ENCODE results near the gene ARHGDIB.

ARHGDIB gene

DNA sequence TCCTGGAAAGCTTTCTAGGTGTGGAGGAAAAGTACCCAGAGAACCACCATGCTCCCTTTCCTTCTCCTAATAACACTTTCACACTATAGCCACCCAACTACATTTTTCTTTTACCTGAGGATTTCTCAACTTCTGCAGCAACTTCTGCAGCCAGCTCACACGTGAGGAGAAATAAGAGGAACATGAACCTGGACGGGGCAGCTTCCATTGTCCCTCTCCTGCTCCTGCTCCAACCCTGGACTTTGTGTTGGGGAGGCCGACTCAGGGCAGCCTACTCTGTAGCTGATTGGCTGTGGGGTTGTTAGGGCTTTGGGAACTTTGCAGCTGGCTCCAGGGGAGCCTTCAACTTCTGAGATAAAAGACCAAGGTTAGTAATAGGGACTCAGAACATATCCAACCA, 23.1 kb downstream of the ARHGDIB start, which contains the start of gene ERP27:
Gene ERP27, minus strand, starts transcription at position 237 of the 400 bp plus-strand sequence. Its CDS starts 29 bp downstream, at position 208.
- H3K4me3 ChIP-seq (ENCODE audit: low read depth in 1 of 2, low read length in 1 of 2) = no peak within 1 kb of the TSS
- no peaks in the 10 kb centered on the region for H3K9me3 ChIP-seq
- peaks cover 18 to 21% of the 10 kb centered on the region in 2 experiments for H3K4me1 ChIP-seq (ENCODE audit: control insufficient read depth in 1 of 2, insufficient read depth in 1 of 2, low read depth in 1 of 2, low read length in 1 of 2)
- H3K27me3 ChIP-seq = no peaks in the 10 kb centered on the region
- peaks cover 64% of the 10 kb centered on the region for H3K36me3 ChIP-seq
- peak within 1 kb of the TSS; percentile 68 for H3K27ac ChIP-seq
- TF ChIP-seq CTCF (IDR thresholded peaks at IDR 0.05) = no peak

GRCh38 chr12:14937689-14938088, 23.7 kb downstream of the ARHGDIB start:
- H3K27me3 ChIP-seq = no peaks in the 10 kb centered on the region
- H3K27ac ChIP-seq = peak overlapping the region; percentile 57
- peaks cover 18 to 21% of the 10 kb centered on the region in 2 experiments for H3K4me1 ChIP-seq (ENCODE audit: control insufficient read depth in 1 of 2, insufficient read depth in 1 of 2, low read depth in 1 of 2, low read length in 1 of 2)
- H3K4me3 ChIP-seq (ENCODE audit: low read depth in 1 of 2, low read length in 1 of 2) = no peak overlapping the region
- H3K36me3 ChIP-seq = peaks cover 63% of the 10 kb centered on the region
- peak; percentile 26 for TF ChIP-seq CTCF (IDR thresholded peaks at IDR 0.05)
- no peaks in the 10 kb centered on the region for H3K9me3 ChIP-seq

GRCh38 chr12:14937014-14937413, 24.4 kb downstream of the ARHGDIB start:
- no peak overlapping the region for H3K4me3 ChIP-seq (ENCODE audit: low read depth in 1 of 2, low read length in 1 of 2)
- no peaks in the 10 kb centered on the region for H3K9me3 ChIP-seq
- peaks cover 63% of the 10 kb centered on the region for H3K36me3 ChIP-seq
- no peaks in the 10 kb centered on the region for H3K27me3 ChIP-seq
- TF ChIP-seq CTCF (IDR thresholded peaks at IDR 0.05) = no peak
- no peak overlapping the region for H3K27ac ChIP-seq
- H3K4me1 ChIP-seq (ENCODE audit: control insufficient read depth in 1 of 2, insufficient read depth in 1 of 2, low read depth in 1 of 2, low read length in 1 of 2) = peaks cover 18 to 21% of the 10 kb centered on the region in 2 experiments

DNA sequence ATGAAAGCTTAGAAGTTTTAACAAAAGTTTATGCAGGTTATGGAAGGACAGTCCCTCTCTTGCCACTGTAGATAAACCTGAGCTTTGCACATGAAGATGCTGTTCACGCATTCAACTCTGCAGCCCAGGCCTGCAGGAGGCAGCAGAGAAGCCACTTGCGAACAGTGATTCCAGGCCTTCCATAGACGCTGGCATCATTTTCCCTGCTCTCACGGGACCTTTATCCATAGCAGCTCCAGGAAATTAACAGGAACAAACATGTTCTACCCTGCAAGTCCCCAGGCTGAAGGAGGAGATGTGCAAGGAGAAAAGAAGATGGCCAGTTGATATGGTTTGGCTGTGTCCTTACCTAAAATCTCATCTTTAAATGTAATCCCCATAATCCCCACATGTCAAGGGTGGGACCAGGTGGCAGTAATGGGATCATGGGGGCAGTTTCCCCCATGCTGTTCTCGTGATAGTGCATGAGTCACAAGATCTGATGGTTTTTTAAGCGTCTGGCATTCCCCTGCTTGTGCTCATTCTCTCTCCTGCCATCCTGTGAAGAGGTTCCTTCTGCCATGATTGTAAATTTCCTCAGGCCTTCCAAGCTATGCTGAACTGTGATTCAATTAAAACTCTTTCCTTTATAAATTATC, 25.1 kb downstream of the ARHGDIB start:
- H3K4me3 ChIP-seq (ENCODE audit: low read depth in 1 of 2, low read length in 1 of 2) = no peak overlapping the region
- no peaks in the 10 kb centered on the region for H3K9me3 ChIP-seq
- H3K4me1 ChIP-seq (ENCODE audit: control insufficient read depth in 1 of 2, insufficient read depth in 1 of 2, low read depth in 1 of 2, low read length in 1 of 2) = peaks cover 18 to 21% of the 10 kb centered on the region in 2 experiments
- peaks cover 63% of the 10 kb centered on the region for H3K36me3 ChIP-seq
- no peak for TF ChIP-seq CTCF (IDR thresholded peaks at IDR 0.05)
- H3K27me3 ChIP-seq = no peaks in the 10 kb centered on the region
- no peak overlapping the region for H3K27ac ChIP-seq

DNA sequence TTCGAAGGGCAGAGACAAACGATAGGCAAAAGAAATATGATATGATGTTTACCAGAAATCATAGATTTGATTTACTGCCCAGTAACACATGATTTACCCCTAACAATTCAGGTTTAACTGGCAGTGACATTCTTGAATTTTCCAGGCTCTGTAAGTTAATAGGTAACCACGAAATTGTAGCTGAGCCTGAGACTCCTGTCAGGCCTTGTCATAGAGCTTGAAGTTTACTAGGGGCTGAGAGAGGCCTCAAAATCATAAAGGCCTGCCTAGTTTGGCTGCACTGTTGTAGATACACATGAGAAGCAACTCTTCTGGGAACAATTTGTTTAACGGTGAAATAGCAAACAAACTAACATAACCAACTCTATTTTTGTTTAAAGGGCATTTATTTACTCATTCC, 26.4 kb downstream of the ARHGDIB start:
- H3K4me3 ChIP-seq (ENCODE audit: low read depth in 1 of 2, low read length in 1 of 2) = no peak overlapping the region
- H3K27ac ChIP-seq = no peak overlapping the region
- peaks cover 18 to 21% of the 10 kb centered on the region in 2 experiments for H3K4me1 ChIP-seq (ENCODE audit: control insufficient read depth in 1 of 2, insufficient read depth in 1 of 2, low read depth in 1 of 2, low read length in 1 of 2)
- H3K36me3 ChIP-seq = peaks cover 61% of the 10 kb centered on the region
- H3K27me3 ChIP-seq = no peaks in the 10 kb centered on the region
- H3K9me3 ChIP-seq = no peaks in the 10 kb centered on the region
- TF ChIP-seq CTCF (IDR thresholded peaks at IDR 0.05) = no peak

Data from neutrophil (primary cell).